WERI-Rb-1 (cell line): ENCODE results near the gene ANGPTL8.

Experiments used
- DNase-seq: peaks from one replicate; pipeline ENCODE4 v3.0.0-alpha.2; 2020
- H3K27ac ChIP-seq: fragments of 250-450 bp; sonication (Bioruptor Pico); 2 replicates; pipeline ENCODE4 v1.5.1; 2020; ENCODE audit warnings: mild to moderate bottlenecking, moderate library complexity
- H3K27me3 ChIP-seq: fragments of 250-450 bp; sonication (Bioruptor Pico); 2 replicates; pipeline ENCODE4 v1.5.1; 2021; ENCODE audit warnings: mild to moderate bottlenecking, low read depth, moderate library complexity; ENCODE audit not compliant: insufficient read depth, severe bottlenecking
- H3K36me3 ChIP-seq: fragments of 250-450 bp; sonication (Bioruptor Pico); 2 replicates; pipeline ENCODE4 v1.5.1; 2020; ENCODE audit warnings: mild to moderate bottlenecking, moderate library complexity
- H3K4me3 ChIP-seq: 2 replicates; pipeline ENCODE4 v1.5.1; 2011; ENCODE audit warnings: low read depth, mild to moderate bottlenecking, control low read depth, low read length
- H3K9me3 ChIP-seq: fragments of 250-450 bp; sonication (Bioruptor Pico); 2 replicates; pipeline ENCODE4 v1.5.1; 2021; ENCODE audit warnings: mild to moderate bottlenecking, moderate library complexity; ENCODE audit not compliant: severe bottlenecking
- CTCF ChIP-seq: IDR thresholded peaks from 2 replicates; pipeline ENCODE4 v1.5.1; 2011; ENCODE audit warnings: low read depth, mild to moderate bottlenecking, control low read depth, inconsistent platforms, low read length

ANGPTL8 gene

GRCh38 chr19:11208561-11209471 lies 30.6 kb upstream of the ANGPTL8 start:
- H3K27ac ChIP-seq = no peak overlapping the region
- H3K4me3 ChIP-seq = no peak overlapping the region
- no peak for DNase-seq
- TF ChIP-seq CTCF = no peak
- no peaks in the 10 kb centered on the region for H3K27me3 ChIP-seq
- no peaks in the 10 kb centered on the region for H3K9me3 ChIP-seq
- 0 out of 2 replicates have a peak, but pooled peaks cover under 1% of the 10 kb centered on the region for H3K36me3 ChIP-seq

GRCh38 chr19:11209839-11210655 lies 29.4 kb upstream of the ANGPTL8 start:
- Histone ChIP-seq H3K36me3 (peaks cover 4% of the 10 kb centered on the region; the same call in 1 of the 2 replicates), H3K9me3 (no peaks in the 10 kb centered on the region), H3K4me3 (no peak overlapping the region), H3K27me3 (no peaks in the 10 kb centered on the region), H3K27ac (no peak overlapping the region)
- no peak for DNase-seq
- no peak for TF ChIP-seq CTCF

GRCh38 chr19:11210656-11210928 lies 28.8 kb upstream of the ANGPTL8 start:
- Histone ChIP-seq H3K27ac (no peak overlapping the region), H3K36me3 (peaks cover 4% of the 10 kb centered on the region; the same call in 1 of the 2 replicates), H3K4me3 (no peak overlapping the region), H3K27me3 (no peaks in the 10 kb centered on the region), H3K9me3 (no peaks in the 10 kb centered on the region)
- TF ChIP-seq CTCF = no peak
- DNase-seq = no peak

GRCh38 chr19:11214387-11214786 lies 25.0 kb upstream of the ANGPTL8 start:
- Histone ChIP-seq H3K4me3 (no peak overlapping the region), H3K27ac (no peak overlapping the region), H3K27me3 (no peaks in the 10 kb centered on the region), H3K36me3 (peaks cover 4% of the 10 kb centered on the region; the same call in 1 of the 2 replicates), H3K9me3 (no peaks in the 10 kb centered on the region)
- no peak for TF ChIP-seq CTCF
- no peak for DNase-seq

GRCh38 chr19:11221082-11221598 lies 18.3 kb upstream of the ANGPTL8 start:
- Histone ChIP-seq H3K36me3 (0 out of 2 replicates have a peak, but pooled peaks cover 3% of the 10 kb centered on the region), H3K9me3 (no peaks in the 10 kb centered on the region), H3K27ac (no peak overlapping the region), H3K4me3 (no peak overlapping the region), H3K27me3 (no peaks in the 10 kb centered on the region)
- TF ChIP-seq CTCF = no peak
- DNase-seq = no peak
